GM21737 (cell line): Measurements from ENCODE around the gene MEI1.

ENCODE experiments used
- ATAC-seq: cut with Tn5 transposase; IDR thresholded peaks from one replicate; pipeline ENCODE4 v1.9.1; 2021; ENCODE audit warnings: mild to moderate bottlenecking, moderate library complexity; ENCODE audit not compliant: unreplicated experiment

MEI1 gene

DNA sequence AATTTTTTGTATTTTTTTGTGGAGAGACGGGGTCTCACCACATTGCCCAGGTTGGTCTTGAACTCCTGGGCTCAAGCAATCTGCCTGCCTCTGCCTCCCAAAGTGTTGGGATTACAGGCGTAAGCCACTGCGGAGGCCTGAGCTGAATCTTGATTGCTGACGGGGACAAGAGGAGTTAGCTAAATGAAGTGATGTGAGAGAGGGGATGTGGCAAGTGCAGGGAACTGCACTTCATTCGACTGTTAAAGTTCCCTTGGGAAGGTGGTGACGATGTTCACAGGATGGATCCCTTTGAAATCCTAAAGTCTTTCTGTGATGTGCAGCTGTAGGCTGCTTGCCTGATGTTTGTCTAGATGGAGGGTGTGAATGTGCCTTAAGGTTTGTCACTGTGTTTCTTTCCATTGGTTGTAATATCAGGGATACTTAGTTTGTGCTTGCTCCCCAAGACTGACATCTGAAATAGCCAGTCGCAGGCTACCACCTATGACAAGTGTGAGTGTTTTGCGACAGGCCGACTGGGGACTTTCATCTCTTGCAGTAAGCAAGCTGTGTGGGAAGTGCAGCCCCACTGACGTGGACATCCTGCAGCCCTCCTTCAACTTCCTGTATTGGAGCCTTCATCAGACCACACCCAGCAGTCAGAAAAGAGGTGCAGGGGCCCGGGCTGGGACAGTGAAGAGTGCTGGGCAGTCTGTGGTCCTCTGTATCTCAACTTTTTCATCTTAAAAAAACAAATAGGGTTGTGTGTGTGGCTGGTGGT is 81.6 kb downstream of the MEI1 start:
- ATAC-seq, result peak; percentile 85

DNA sequence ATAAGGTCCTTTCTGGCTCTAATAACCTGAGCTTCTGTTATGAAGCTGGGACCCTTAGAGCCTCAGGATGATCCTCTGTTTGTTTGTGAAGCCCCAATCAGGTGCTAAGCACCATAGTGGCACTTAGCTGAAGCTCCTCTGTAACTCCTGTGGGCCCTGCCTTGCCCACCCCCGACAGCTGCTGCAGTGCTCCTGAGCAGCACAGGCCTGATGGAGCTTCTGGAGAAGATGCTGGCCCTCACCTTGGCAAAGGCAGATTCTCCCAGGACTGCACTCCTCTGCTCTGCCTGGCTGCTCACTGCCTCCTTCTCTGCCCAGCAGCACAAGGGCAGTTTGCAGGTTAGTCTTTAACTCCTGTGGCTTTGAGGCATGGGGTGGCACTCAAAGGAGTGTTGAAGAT is 82.2 kb downstream of the MEI1 start:
- peak; percentile 9 for ATAC-seq

DNA sequence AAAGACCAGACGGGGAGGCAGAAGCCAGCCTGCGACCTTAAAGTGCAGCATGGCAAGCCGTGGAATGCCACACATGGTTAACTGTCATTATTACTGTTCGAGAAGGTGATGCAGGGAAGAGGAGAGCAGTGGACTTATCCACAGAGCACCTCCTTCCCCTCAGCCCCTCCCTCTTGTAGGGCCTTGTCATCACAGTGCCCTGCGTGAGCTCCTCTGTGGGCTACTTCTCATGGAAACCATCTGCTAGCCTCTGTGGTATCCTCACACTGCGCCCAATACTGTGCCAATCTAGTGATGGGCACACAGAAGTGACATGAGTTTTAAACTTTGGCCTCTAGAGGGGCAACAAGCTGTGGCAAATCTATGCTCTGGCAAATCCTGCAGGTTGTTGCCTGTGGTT is 83.0 kb downstream of the MEI1 start:
- ATAC-seq, result no peak

DNA sequence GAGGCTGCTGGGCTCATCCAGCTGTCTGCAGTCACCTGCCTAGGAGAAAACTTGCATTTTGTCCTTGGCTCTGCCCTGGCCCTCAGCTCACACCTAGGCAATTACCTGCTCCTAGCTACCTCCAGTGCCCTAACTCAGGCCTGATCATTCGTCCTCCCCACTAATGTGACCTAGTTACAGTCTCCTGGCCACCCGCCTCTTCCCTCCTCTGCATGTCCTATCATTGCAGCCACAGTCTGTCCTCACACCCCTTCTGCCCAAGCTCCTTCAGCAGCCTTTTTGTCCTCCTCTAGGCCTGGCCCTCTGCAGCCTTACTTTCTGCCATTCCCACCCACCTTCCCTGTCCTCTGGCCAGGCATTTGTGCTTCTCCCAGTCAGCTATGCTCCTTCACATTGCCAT is 83.4 kb downstream of the MEI1 start:
- no peak for ATAC-seq

DNA sequence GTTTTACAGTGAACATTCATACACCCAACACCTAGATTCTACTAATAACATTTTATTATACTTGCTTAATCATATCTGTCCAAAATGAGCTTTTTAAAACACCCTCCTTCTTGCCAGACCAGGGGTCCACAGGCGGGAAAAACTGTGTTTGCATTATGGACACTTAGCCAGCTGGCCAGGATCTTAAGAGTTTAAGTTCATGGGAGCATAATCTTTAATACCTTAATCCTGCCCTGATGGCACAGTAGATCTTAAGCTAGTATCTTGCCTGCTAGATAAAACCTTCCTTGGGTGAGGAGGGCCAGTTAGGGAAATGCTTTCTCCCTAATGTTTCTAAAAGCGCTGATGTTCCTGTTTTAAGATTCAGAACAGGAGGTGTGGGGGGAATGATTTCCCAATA is 88.0 kb downstream of the MEI1 start:
- no peak for ATAC-seq

DNA sequence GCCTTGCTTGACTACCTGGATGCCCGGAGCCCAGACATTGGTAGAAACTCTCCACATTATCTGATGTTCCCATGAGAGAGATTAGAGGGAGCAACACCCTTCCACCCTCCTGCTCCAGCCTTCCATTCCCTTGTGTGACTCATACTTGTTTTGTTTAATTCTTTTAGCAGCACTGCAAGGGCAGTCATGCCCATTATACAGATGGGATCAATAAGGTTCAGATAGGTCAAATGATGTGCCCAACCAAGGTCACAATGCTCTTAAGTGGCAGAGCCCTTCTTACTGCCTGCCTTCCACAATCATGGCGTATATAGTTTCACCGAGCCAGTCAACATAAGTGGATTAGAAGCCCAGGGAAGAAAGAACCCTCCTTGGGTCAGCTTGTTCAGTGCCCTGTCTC is 94.6 kb downstream of the MEI1 start:
- no peak for ATAC-seq

DNA sequence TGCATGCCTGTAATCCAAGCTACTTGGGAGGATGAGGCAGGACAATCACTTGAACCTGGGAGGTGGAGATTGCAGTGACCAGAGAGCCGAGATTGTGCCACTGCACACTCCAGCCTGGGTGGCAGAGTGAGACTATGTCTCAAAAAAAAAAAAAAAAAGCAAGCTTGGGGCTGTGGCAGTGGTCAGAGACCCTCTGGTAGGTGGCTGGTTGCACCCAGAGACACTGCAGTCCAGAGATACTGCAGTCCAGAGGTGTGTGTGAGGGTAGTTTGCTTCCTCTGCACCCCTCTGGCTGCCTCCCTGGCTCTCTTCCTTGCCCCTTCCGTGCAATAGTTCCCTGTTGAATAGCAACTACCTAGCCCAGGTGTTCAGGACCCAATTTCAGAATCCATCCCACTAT is 99.4 kb downstream of the MEI1 start:
- no peak for ATAC-seq

DNA sequence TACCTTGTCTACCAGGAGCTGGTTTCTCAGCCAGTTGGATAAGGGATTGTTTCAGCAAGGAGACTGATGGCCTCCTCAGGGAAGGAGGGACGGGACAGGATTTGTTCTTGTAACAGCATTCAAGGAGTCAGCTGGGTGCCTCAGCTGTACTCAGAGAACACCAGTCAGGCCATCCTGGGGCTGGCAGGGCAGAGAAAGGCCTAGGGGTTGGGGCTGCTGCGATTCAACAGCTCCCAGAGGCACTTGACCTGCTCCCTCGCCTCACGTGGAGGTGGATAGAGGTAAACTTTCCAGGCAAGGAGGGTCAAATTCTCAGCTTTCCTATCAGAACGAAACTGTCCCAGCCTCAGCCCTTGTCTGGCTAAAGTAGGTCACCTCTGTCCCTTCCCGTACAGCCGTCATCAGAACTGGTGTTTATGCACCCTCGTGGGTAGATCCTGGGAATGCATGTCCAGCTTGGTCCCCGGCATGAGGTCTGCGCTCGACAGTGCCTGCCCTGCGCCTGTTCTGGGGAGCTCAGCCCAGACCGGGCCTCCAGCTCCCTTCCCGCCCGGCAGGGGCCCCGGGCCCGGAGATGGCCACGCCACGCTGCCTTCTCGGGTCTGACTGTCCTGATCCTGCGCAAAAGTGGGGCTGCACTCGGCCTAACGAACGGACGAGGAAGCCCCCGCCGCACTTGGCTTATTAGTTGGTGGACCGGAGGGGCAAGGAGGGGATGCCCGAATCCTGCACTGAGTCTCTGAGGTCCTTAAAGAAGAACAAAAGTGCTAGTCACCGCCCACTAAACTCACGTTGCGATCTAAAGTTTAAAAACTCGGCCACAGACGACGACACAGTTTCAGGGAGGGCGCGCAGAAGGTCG is 100.4 kb downstream of the MEI1 start:
- ATAC-seq, result peak; percentile 10

DNA sequence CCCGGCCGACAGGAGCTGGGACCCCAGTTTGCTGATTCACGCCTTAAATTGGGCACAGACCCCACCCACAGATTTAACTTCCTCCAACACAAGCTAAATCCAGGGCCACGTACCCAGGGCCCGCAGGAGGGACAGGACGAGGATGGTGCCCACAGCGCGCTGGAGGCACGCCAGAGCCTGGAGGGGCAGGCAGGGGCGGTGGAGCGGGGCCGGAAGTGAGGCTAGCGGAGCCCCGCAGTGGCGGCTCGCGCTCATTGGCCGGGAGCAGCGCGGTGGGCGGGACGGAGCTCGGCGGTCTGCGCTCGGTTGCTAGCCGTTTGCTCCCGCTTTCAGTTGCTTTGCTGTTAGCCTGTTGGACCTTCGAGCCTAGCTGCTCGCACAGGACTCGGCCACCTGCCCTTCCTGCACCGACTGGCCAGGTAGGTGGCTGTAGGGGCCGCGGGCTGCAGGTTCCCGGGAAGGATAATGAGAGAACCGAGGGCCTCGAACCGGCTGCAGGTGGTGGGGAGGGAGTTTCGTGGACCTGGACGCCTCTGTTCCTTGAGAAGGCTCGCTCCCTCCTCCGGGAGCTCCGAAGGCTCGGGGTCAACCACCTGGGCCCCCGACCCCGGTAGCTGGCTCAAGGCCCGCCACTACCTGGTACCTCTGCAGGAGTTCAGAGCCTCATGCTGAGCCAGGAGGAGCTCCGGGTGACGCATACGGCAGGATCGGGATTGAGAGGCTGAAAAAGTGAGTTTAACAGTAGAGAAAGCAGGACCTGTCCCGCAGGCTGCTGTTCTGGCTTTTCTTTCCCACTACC is 101.2 kb downstream of the MEI1 start, which contains the start of gene CCDC134:
Gene CCDC134, plus strand, starts transcription at position 332 of the 799 bp plus-strand sequence. CDS start 8,212 bp downstream, outside the sequence.
- ATAC-seq, result peak; percentile 81

DNA sequence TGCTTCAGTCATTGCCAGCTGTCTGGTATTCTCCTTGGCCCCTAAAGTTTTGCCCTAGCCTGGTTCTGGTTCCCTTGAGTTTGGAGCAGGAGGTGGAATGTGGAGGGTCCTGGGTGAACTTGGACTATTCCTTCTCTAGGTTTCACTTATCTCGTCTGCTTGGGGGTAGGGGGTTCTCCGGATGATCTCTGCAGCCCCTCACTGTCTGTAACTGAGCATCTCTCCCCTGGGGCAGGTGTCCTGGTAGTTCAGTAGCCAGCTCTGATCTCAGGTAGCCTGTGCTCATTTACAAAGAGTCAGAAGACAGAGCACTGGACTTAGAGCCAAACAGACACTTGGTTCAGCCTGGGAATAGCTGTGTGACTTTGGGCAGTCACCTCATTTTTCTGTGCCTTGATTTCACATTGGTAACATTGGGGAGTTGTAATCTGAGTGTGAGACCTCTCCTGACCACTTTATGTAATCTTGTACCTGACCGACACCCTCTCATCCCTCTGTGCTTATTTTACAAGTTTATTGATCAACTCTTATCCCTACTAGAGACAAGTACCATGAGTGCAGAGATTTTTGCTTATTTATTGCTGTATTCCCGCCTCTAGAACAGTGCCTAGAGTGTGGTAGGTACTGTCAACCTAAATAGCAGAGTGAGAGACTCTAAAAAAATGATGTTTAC is 102.0 kb downstream of the MEI1 start:
- peak; percentile 5 for ATAC-seq

DNA sequence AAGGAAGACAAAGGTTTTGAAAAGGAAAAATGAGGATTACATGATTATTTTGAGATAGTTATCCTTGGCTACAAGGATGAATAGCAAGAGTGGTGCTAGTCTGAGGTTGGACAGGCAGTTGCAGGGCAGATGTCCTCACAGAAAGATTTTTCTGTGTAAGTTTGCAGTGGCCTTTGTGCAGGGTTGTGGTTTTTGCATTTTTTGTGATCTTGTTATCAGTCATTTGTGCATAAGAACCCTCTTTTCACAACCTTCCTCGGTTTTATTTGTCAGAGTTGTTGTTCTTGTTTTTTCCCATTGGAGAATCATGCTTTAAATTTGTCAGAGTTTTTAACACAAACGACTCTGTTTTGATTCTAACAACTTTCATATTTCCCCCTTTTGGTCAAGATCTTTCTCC is 102.6 kb downstream of the MEI1 start:
- ATAC-seq, result no peak

DNA sequence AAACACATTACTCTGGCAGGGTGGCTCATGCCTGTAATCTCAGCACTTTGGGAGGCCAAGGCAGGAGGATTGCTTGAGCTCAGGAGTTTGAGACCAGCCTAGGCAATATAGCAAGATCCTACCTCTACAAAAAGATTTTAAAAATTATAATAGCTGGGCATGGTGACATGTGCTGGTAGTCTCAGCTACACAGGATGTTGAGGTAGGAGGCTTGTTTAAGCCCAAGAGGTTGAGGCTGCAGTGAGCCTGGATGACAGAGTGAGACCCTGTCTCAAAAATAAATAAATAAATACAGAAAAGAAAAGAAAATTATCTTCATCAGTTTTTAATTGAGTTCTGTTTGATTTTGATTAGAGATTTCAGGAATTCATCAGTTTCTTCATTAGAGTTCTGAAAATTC is 106.3 kb downstream of the MEI1 start:
- no peak for ATAC-seq

DNA sequence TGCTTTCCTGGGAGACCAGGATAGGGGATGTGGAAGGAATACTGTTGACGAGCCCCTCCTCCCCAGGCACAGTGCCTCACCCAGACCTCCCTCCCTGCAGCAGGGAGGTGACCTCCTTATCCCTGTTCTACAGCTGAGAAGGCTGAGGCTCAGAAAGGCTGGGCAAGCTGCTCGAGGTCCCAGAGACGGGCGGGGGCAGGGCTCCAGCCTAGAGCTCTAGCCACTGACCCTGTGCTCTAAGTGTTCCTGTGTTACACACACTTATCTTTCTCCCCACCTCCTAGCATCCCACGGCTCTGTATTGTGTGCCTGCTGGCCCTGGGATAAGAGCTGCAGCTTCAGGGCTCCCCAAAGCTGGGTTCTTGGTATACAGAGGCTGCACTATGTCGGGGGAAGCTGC is 109.1 kb downstream of the MEI1 start:
- no peak for ATAC-seq

DNA sequence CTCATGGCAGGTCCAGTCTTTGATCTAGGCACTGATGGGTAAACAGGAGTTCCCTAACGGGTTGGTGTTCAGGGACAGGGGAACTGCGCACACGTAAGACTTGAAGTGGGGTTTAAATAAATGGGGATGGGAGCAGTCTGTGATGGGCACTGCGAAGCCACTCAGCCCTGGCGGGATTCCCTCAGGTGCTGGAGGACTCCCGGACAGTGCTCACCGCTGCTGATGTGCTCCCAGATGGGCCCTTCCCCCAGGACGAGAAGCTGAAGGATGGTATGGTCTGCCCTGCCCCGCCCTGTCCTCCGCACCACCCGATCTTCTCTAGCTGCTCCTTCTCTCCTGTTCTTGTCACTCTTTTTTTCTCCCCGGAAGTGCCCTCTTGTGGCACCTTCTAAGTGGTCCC is 110.7 kb downstream of the MEI1 start:
- ATAC-seq, result no peak

DNA sequence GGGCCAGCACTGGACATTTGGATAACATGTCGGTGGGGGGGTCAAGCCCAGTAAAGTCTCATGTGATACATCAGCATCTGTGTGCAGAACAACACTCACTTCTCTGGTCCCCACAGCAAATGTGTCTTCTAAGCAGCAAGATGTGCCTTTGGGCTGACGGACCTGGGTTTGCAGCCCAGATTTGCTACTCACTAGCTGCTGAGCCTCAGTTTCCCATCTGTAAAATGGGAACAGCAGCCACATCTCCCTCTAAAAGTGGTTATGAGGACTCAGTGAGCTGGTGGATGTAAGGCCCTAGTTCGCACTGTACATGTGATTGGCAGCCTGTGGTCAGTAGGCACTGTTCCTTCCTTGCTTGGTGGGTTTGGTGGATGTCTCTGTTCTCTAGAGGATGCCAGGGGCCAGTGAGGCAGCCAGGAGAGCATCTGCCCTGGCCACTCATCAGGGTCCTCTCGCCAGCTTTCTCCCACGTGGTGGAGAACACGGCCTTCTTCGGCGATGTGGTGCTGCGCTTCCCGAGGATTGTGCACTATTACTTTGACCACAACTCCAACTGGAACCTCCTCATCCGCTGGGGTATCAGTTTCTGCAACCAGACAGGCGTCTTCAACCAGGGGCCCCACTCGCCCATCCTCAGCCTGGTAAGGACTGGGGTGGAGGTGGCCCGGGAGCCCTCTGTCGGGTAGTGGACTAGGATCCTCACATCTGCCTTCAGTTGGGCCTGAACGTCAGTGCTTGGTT is 113.7 kb downstream of the MEI1 start:
- ATAC-seq, result no peak

DNA sequence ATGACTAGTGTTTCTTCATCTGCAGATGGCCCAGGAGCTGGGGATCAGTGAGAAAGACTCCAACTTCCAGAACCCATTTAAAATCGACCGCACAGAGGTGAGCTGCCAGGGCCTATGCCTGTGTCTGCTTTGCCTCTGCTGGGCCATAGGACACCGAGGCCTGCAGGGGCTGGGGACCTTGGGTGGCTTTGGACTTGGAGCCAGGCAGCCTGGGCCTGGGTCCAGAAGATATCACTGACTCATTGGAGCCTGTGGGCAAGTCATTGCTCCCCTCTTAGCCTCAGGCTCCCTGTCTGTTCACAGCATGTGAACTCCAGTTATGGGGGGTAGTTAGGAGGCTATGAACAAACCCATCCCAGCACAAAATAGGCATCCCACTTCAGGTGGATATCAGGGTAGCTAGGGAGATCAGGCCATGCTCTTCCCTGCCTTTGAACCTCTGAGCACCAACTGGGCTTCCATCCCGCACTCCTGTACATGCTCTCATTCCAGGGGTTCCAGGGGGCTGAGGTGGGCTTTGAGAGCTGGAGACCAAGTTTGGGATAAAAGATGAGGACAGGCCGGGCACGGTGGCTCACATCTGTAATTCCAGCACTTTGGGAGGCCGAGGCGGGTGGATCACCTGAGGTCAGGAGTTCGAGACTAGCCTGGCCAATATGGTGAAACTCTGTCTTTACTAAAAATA is 114.6 kb downstream of the MEI1 start:
- no peak for ATAC-seq

DNA sequence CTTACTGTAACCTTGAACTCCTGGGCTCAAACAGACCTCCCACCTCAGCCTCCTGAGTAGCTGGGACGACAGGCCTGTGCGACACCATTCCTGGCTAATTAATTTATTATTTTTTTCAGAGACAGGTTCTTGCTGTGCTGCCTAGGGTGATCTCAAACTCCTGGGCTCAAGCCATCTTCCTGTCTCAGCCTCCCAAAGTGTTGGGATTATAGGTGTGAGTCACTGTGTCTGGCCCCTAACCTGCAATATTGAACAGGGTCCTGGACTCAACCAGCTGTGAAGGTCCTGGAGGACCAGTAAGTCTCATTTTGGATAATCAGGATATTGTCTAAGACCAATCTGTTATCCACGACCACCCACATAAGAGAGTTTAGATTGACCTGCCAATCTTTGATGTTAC is 116.4 kb downstream of the MEI1 start:
- no peak for ATAC-seq

DNA sequence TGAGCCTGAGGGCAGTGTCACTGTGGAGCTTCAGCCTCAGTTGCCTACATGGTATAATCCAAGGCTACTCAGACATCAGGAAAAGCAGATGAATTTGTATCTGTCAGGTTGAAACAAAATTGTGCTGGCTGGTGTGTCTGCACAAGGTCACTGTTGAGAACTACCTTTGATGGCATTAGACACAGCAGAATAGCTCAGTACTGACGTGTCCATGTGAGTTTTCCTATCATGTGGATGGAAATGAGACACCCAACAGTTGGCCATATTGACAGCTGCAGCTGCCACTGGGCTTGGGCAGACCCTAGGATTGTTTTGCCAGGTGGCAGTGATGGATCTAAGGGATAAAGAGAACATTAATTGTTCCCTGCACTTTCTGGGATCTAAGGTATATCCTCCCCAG is 116.9 kb downstream of the MEI1 start:
- ATAC-seq, result no peak

DNA sequence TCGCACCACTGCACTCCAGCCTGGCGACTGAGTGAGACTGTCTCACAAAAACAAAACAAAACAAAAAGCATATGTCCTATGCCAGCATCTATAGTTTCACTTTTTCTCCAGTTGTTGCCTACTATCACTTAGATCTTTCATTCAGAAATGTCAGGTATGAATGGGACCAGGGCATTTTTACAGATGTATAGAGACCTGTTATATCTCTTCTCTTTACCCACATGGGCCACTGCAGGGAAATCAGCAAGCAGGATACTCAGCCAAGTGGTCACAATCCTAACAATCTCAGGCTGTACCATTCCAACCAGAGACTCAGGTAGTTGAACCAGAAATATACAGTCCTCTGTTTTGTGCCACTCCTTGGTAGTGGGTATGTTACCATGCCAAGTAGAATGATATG is 117.6 kb downstream of the MEI1 start:
- ATAC-seq, result no peak

DNA sequence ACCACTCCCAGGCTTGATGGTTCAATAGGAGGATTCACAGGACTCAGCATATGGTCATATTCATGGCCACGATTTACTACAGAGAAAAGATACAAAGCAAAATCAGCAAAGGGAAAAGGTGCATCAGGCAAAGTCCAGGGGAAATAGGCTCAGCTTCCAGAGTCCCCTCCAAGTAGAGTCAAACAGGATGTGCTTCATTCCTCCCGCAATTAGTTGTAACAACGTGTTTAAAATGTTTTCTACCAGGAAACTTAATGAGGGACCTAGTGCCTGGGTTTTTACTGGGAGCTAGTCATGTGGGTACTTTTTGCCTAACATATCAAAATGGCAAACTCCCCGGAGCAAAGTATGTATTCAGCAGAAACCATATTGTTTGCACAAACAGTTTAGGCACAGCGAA is 118.7 kb downstream of the MEI1 start:
- no peak for ATAC-seq
